Activated T-helper 2 cell treated with anti-CD3 and anti-CD28 coated beads, Interferon-gamma antibody, Interleukin-2, Interleukin-4, amounts not matched to agents 10 μg/mL and 5 μg/mL and 100 μg/mL, durations not matched to agents 14 hours and 24 hours and 36 hours (primary cell): Measurements from ENCODE around the gene ENOX1. TPM values are rescaled to one million over a fixed set of nuclear protein-coding genes. Genes with fewer than 3 reads are reported as not detected.

Experiments used
- DNase-seq: peaks from one replicate; pipeline ENCODE4 v3.0.0; 2021; ENCODE audit warnings: low spot score
- H3K27ac Mint-ChIP-seq: one replicate; pipeline ENCODE4 v1.8.0; 2021; ENCODE audit warnings: mixed read lengths
- H3K27me3 Mint-ChIP-seq: one replicate; pipeline ENCODE4 v1.8.0; 2021; ENCODE audit warnings: low read depth, mixed read lengths
- H3K36me3 Mint-ChIP-seq: one replicate; pipeline ENCODE4 v1.8.0; 2021; ENCODE audit warnings: low read depth, mixed read lengths
- H3K4me1 Mint-ChIP-seq: one replicate; pipeline ENCODE4 v1.8.0; 2021; ENCODE audit warnings: low read depth, mixed read lengths
- H3K4me3 Mint-ChIP-seq: one replicate; pipeline ENCODE4 v1.8.0; 2021; ENCODE audit warnings: low read depth, mild to moderate bottlenecking, moderate library complexity, mixed read lengths
- H3K9me3 Mint-ChIP-seq: one replicate; pipeline ENCODE4 v1.8.0; 2021; ENCODE audit warnings: mixed read lengths
- intact Hi-C: fragments of 100-400 bp; cut with micrococcal nuclease; formaldehyde crosslinking; loops from one replicate; pipeline ENCODE4 v1.15.1; 2023
- total RNA-seq: library from RNA; stranded (reverse); gene quantifications from 2 replicates; pipeline ENCODE4 v1.2.3, GENCODE V29; 2022

The ENOX1 gene
- total RNA-seq, 1 donor from 2014 or later, result 0.18 TPM

DNA sequence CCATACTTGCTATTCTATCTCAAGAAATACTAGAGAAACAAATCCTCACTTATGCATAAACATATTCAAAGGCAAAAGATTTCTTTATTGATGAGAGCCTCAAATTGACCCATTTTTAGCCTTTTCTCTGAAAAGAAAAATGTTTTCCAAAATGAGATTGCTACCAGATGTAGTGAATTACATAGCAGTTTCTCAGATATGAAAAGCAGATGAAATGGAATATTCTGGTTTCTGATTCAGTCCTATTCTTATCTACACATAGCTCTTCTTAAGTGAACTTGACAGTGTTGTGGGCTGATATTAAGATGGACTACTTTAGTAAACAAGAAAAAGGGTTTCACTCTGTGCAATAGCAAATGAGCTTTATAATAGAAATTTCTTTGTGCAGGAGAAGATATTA is 579.9 kb downstream of the ENOX1 start:
- no peak for DNase-seq
- Mint-ChIP-seq H3K4me3 (no peak overlapping the region), H3K27ac (no peak overlapping the region), H3K36me3 (no peaks in the 10 kb centered on the region), H3K27me3 (peaks cover 4% of the 10 kb centered on the region), H3K4me1 (no peaks in the 10 kb centered on the region), H3K9me3 (no peaks in the 10 kb centered on the region)
- intact Hi-C loops, result no loop called here

GRCh38 chr13:43205416-43205815 is 581.4 kb downstream of the ENOX1 start:
- H3K4me3 Mint-ChIP-seq, result no peak overlapping the region
- no peaks in the 10 kb centered on the region for H3K36me3 Mint-ChIP-seq
- no peak overlapping the region for H3K27ac Mint-ChIP-seq
- intact Hi-C loops, result no loop called here
- no peaks in the 10 kb centered on the region for H3K9me3 Mint-ChIP-seq
- H3K27me3 Mint-ChIP-seq, result peaks cover 2% of the 10 kb centered on the region
- no peak for DNase-seq
- H3K4me1 Mint-ChIP-seq, result no peaks in the 10 kb centered on the region

- no peaks in the 10 kb centered on the region for H3K9me3 Mint-ChIP-seq
- no peak for DNase-seq
- H3K4me1 Mint-ChIP-seq, result no peaks in the 10 kb centered on the region
- H3K27ac Mint-ChIP-seq, result no peak overlapping the region
- peaks cover 2% of the 10 kb centered on the region for H3K27me3 Mint-ChIP-seq
- intact Hi-C loops, result no loop called here
- no peaks in the 10 kb centered on the region for H3K36me3 Mint-ChIP-seq
- H3K4me3 Mint-ChIP-seq, result no peak overlapping the region
These were observed 582.2 kb downstream of the ENOX1 start for GRCh38 chr13:43204591-43204990.

DNA sequence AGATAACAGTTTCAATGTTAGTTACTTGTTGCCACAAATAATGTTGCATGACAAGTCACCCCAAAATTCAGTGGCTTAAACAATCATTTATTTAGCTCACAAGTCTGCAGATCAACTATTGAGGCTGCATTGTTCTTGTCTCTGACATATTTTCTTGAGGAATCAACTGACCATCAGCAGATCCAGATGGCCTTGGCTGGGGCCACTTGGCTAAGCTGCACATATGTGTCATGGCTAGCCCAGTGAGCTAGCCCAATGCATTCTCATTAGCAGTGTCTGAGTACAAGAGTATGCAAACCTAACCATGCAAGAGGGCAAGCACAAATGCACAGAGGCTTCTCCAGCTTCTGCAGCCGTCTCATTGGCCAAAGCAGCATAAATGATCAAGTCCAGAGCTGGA is 583.0 kb downstream of the ENOX1 start:
- H3K27me3 Mint-ChIP-seq, result no peaks in the 10 kb centered on the region
- no peak overlapping the region for H3K27ac Mint-ChIP-seq
- no peaks in the 10 kb centered on the region for H3K9me3 Mint-ChIP-seq
- DNase-seq, result no peak
- H3K4me1 Mint-ChIP-seq, result no peaks in the 10 kb centered on the region
- H3K4me3 Mint-ChIP-seq, result no peak overlapping the region
- H3K36me3 Mint-ChIP-seq, result no peaks in the 10 kb centered on the region
- intact Hi-C loops, result no loop called here

DNA sequence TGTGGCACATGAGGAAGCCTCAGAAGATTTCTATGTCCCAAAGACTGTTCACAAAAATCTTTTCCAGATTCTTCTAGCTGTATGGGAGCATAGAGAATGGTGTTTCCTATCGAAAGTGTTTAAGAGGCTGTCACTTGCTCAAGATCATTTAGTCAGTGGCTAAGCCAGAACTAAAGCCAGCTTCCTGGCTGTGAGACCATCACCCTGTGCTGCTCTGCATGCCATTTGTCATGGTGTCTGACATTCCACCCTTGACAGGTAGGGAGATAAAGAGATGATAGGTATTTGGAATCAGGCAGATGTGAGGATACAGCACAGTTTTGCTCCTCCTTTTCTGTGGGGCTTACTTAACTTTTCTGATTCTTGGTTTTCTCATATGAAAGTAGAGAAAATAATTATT is 586.0 kb downstream of the ENOX1 start:
- intact Hi-C loops, result no loop called here
- Mint-ChIP-seq H3K27me3 (no peaks in the 10 kb centered on the region), H3K27ac (no peak overlapping the region), H3K4me1 (no peaks in the 10 kb centered on the region), H3K4me3 (no peak overlapping the region), H3K9me3 (no peaks in the 10 kb centered on the region), H3K36me3 (no peaks in the 10 kb centered on the region)
- no peak for DNase-seq

- Mint-ChIP-seq H3K36me3 (no peaks in the 10 kb centered on the region), H3K4me1 (no peaks in the 10 kb centered on the region), H3K27me3 (no peaks in the 10 kb centered on the region), H3K27ac (no peak overlapping the region), H3K9me3 (no peaks in the 10 kb centered on the region), H3K4me3 (no peak overlapping the region)
- no peak for DNase-seq
- intact Hi-C loops, result no loop called here
These were observed 586.5 kb downstream of the ENOX1 start for GRCh38 chr13:43200307-43200706.

- H3K9me3 Mint-ChIP-seq, result no peaks in the 10 kb centered on the region
- intact Hi-C loops, result no loop called here
- no peak for DNase-seq
- H3K4me1 Mint-ChIP-seq, result no peaks in the 10 kb centered on the region
- H3K27ac Mint-ChIP-seq, result no peak overlapping the region
- no peaks in the 10 kb centered on the region for H3K27me3 Mint-ChIP-seq
- H3K4me3 Mint-ChIP-seq, result no peak overlapping the region
- no peaks in the 10 kb centered on the region for H3K36me3 Mint-ChIP-seq
These were observed 589.9 kb downstream of the ENOX1 start for GRCh38 chr13:43196750-43197370.

DNA sequence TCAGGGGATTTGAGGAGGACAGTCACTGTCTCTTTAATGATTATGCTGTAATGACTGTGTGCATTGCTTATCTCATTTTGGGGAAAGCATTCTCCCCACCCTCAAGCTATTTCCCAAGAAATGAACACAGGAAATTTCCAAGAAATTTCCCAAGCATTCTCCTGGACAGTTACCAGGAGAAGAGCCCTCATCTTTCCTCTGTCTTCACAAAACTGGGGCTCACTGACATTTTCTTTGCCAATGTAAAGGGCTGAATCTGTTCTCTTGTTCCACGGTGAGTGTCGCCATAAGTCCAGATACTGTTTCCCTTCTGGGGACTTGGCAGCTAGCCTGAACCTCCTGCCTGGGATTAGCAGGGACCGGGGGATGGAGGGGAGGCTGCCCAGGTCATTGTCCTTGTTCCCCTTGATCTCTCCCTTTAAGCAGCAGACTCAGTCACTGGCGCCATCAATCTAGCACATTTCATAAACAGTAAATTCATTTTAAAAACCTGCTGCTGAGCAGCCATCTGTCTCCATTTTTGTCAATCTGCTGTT is 590.6 kb downstream of the ENOX1 start:
- intact Hi-C loops, result no loop called here
- Mint-ChIP-seq H3K27ac (no peak overlapping the region), H3K4me1 (no peaks in the 10 kb centered on the region), H3K9me3 (no peaks in the 10 kb centered on the region), H3K27me3 (no peaks in the 10 kb centered on the region), H3K4me3 (no peak overlapping the region), H3K36me3 (no peaks in the 10 kb centered on the region)
- DNase-seq, result no peak

DNA sequence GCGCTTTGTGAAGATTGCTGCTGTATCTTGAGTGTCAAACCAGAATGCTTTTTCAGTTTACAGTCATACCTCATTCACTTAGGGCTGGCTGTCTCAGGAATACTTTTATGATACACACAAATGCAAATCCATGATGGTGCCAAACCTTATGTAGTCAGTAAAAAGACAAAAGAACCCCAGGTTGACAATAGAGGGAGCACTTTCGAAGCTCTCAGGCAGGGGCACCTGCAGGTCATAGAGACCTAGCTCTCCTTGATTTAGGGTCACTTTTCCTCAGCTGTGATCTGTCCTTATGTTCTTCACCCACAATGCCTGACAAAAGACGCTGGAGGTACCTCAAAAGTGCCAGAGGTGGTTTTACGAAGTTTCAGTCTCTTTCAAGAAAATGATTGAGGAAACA is 591.2 kb downstream of the ENOX1 start:
- H3K4me1 Mint-ChIP-seq, result no peaks in the 10 kb centered on the region
- intact Hi-C loops, result no loop called here
- no peak for DNase-seq
- H3K4me3 Mint-ChIP-seq, result no peak overlapping the region
- H3K36me3 Mint-ChIP-seq, result no peaks in the 10 kb centered on the region
- H3K9me3 Mint-ChIP-seq, result no peaks in the 10 kb centered on the region
- H3K27ac Mint-ChIP-seq, result no peak overlapping the region
- no peaks in the 10 kb centered on the region for H3K27me3 Mint-ChIP-seq

- no peak for DNase-seq
- H3K27me3 Mint-ChIP-seq, result no peaks in the 10 kb centered on the region
- intact Hi-C loops, result no loop called here
- no peak overlapping the region for H3K4me3 Mint-ChIP-seq
- no peaks in the 10 kb centered on the region for H3K9me3 Mint-ChIP-seq
- H3K36me3 Mint-ChIP-seq, result no peaks in the 10 kb centered on the region
- H3K27ac Mint-ChIP-seq, result no peak overlapping the region
- no peaks in the 10 kb centered on the region for H3K4me1 Mint-ChIP-seq
These were observed 591.7 kb downstream of the ENOX1 start for GRCh38 chr13:43195112-43195511.

GRCh38 chr13:43193789-43194420 is 592.9 kb downstream of the ENOX1 start:
- no peak overlapping the region for H3K27ac Mint-ChIP-seq
- intact Hi-C loops, result no loop called here
- H3K4me1 Mint-ChIP-seq, result no peaks in the 10 kb centered on the region
- no peaks in the 10 kb centered on the region for H3K9me3 Mint-ChIP-seq
- H3K4me3 Mint-ChIP-seq, result no peak overlapping the region
- DNase-seq, result no peak
- no peaks in the 10 kb centered on the region for H3K27me3 Mint-ChIP-seq
- no peaks in the 10 kb centered on the region for H3K36me3 Mint-ChIP-seq

GRCh38 chr13:43191546-43191945 is 595.2 kb downstream of the ENOX1 start:
- no peak for DNase-seq
- H3K27me3 Mint-ChIP-seq, result peaks cover 2% of the 10 kb centered on the region
- no peak overlapping the region for H3K27ac Mint-ChIP-seq
- intact Hi-C loops, result no loop called here
- no peaks in the 10 kb centered on the region for H3K36me3 Mint-ChIP-seq
- H3K4me1 Mint-ChIP-seq, result no peaks in the 10 kb centered on the region
- no peak overlapping the region for H3K4me3 Mint-ChIP-seq
- H3K9me3 Mint-ChIP-seq, result no peaks in the 10 kb centered on the region

GRCh38 chr13:43185226-43185625 is 601.5 kb downstream of the ENOX1 start:
- intact Hi-C loops, result no loop called here
- H3K36me3 Mint-ChIP-seq, result no peaks in the 10 kb centered on the region
- peaks cover 12% of the 10 kb centered on the region for H3K27me3 Mint-ChIP-seq
- no peak overlapping the region for H3K27ac Mint-ChIP-seq
- no peaks in the 10 kb centered on the region for H3K9me3 Mint-ChIP-seq
- H3K4me3 Mint-ChIP-seq, result no peak overlapping the region
- H3K4me1 Mint-ChIP-seq, result no peaks in the 10 kb centered on the region
- no peak for DNase-seq
